Dedifferentiated amniotic fluid mesenchymal stem cell (primary cell): ENCODE results near the gene HMOX1.
"Not testable (repeated sequence)": the region's sequence is repeated elsewhere in the genome, so short reads cannot be mapped to it uniquely, and the experiment has no call there.

ENCODE experiments used
- DNase-seq: peaks from one replicate; pipeline ENCODE4 v3.0.0-alpha.2; 2016; ENCODE audit errors: extremely low spot score

HMOX1 gene

GRCh38 chr22:35380013-35380412 lies 883 bp upstream of the HMOX1 start:
- DNase-seq = no peak

GRCh38 chr22:35381424-35382009 lies 621 bp downstream of the HMOX1 start:
- DNase-seq = no peak

GRCh38 chr22:35383679-35384071 lies 2.8 kb downstream of the HMOX1 start:
- no peak for DNase-seq

- no peak for DNase-seq
Observed at GRCh38 chr22:35384527-35384926, 3.6 kb downstream of the HMOX1 start.

- no peak for DNase-seq
Observed at GRCh38 chr22:35384975-35385588, 4.2 kb downstream of the HMOX1 start.

GRCh38 chr22:35386670-35387288 lies 5.9 kb downstream of the HMOX1 start:
- no peak for DNase-seq

- no peak for DNase-seq
Observed at GRCh38 chr22:35390933-35391332, 10.0 kb downstream of the HMOX1 start.

GRCh38 chr22:35392357-35392756 lies 11.5 kb downstream of the HMOX1 start:
- DNase-seq = no peak

- no peak for DNase-seq
Observed at GRCh38 chr22:35393116-35394010, 12.5 kb downstream of the HMOX1 start.

GRCh38 chr22:35394011-35394312 lies 13.1 kb downstream of the HMOX1 start:
- no peak for DNase-seq

GRCh38 chr22:35394810-35395563 lies 14.1 kb downstream of the HMOX1 start:
- no peak for DNase-seq

- DNase-seq = not testable (repeated sequence)
Observed at GRCh38 chr22:35396622-35397021, 15.7 kb downstream of the HMOX1 start.

- DNase-seq = no peak
Observed at GRCh38 chr22:35397095-35397904, 16.4 kb downstream of the HMOX1 start.

GRCh38 chr22:35398591-35398973 lies 17.7 kb downstream of the HMOX1 start:
- no peak for DNase-seq

GRCh38 chr22:35399114-35399677 lies 18.3 kb downstream of the HMOX1 start:
- no peak for DNase-seq

- DNase-seq = peak; percentile 96
Observed at GRCh38 chr22:35399678-35400500, 19.0 kb downstream of the HMOX1 start, which contains the start of gene MCM5. TSS of gene MCM5 (plus strand) at chr22:35400140. CDS start at chr22:35400439, 299 bp downstream.

GRCh38 chr22:35400501-35400790 lies 19.6 kb downstream of the HMOX1 start:
- no peak for DNase-seq

GRCh38 chr22:35401863-35402262 lies 21.0 kb downstream of the HMOX1 start:
- no peak for DNase-seq

- no peak for DNase-seq
Observed at GRCh38 chr22:35403356-35403755, 22.5 kb downstream of the HMOX1 start.

- DNase-seq = no peak
Observed at GRCh38 chr22:35404176-35404575, 23.3 kb downstream of the HMOX1 start.
